HepG2 (cell line): ENCODE measurements around the gene EIF5. TPM values are rescaled to one million over a fixed set of nuclear protein-coding genes. Genes with fewer than 3 reads are reported as not detected.

Experiments used
- ATAC-seq: fragments of 200-7000 bp; cut with Tn5 transposase; 3 replicates; pipeline ENCODE4 v1.9.1; 2020; ENCODE audit warnings: mild to moderate bottlenecking, moderate library complexity
- BruUV-seq: library from RNA; stranded (reverse); fragments of 400-500 nt; replicated peaks from 2 replicates; lab custom pipeline; 2021; lab: Mats Ljungman, UMichigan
- CTCF ChIA-PET: fragments of 300-600 bp; formaldehyde crosslinking; extraction: SDS; loops from one replicate; lab custom pipeline; 2021; ENCODE audit warnings: low total read pairs, inconsistent platforms, low intra/inter-chr PET ratio; lab: Yijun Ruan, JAX
- POLR2A ChIA-PET: fragments of 350-600 bp; sonication (Branson Sonifier 250); formaldehyde crosslinking; loops from one replicate; lab custom pipeline; 2020; ENCODE audit warnings: antibody characterized with exemption, inconsistent platforms; lab: Yijun Ruan, JAX
- DNase-seq: peaks from one replicate; pipeline ENCODE4 v3.0.0-alpha.2; 2015; ENCODE audit warnings: low spot score
- FAIRE-seq: peaks from 3 replicates; lab custom pipeline; 2011; peaks lifted over from hg19 to GRCh38; lab: Jason Lieb, UNC
- H2AFZ ChIP-seq: one replicate; pipeline ENCODE4 v1.6.1; 2011; ENCODE audit warnings: low read length, inconsistent platforms
- H3K27ac ChIP-seq: fragments of 300-600 bp; 3 replicates; pipeline ENCODE4 v1.8.0; 2011; ENCODE audit warnings: mixed run types, mild to moderate bottlenecking, mixed read lengths, low read length, inconsistent platforms; ENCODE audit not compliant: insufficient read depth; ENCODE audit errors: extremely low read length
- H3K27me3 ChIP-seq, 2 experiments: fragments of 200-600 bp in 1 of 2; 2 replicates in 1 of 2; 3 replicates in 1 of 2; pipeline versions ENCODE4 v1.6.0 to v1.8.0; 2011; ENCODE audit warnings: low read length in 2 of 2, mild to moderate bottlenecking in 2 of 2, moderate library complexity in 2 of 2, inconsistent platforms in 1 of 2; ENCODE audit not compliant: insufficient read depth in 2 of 2, control insufficient read depth in 1 of 2
- H3K36me3 ChIP-seq, 2 experiments: fragments of 200-600 bp in 1 of 2; replicated peaks in 1 of 2; 2 replicates in 1 of 2; 3 replicates in 1 of 2; pipeline versions ENCODE4 v1.5.1 to v1.8.0; 2011; ENCODE audit warnings: low read length in 2 of 2, inconsistent platforms in 1 of 2; ENCODE audit not compliant: insufficient read depth in 2 of 2, control insufficient read depth in 1 of 2
- H3K4me1 ChIP-seq: 2 replicates; pipeline ENCODE4 v1.5.1; 2012; ENCODE audit warnings: low read length, inconsistent platforms; ENCODE audit not compliant: insufficient read depth
- H3K4me2 ChIP-seq: 2 replicates; pipeline ENCODE4 v1.6.0; 2011; ENCODE audit warnings: low read depth, low read length, inconsistent platforms
- H3K4me3 ChIP-seq, 3 experiments: fragments of 200-600 bp in 1 of 3; sonication (generic), shearing (Covaris generic) in 1 of 3; replicated peaks in 1 of 3; 2 replicates each; pipeline ENCODE4 v1.5.1; 2011 to 2016; ENCODE audit warnings: low read length in 3 of 3, inconsistent platforms in 2 of 3, low read depth in 2 of 3, mild to moderate bottlenecking in 2 of 3, control low read depth in 1 of 3, mixed read lengths in 1 of 3; ENCODE audit not compliant: insufficient read depth in 1 of 3
- H3K79me2 ChIP-seq: one replicate; pipeline ENCODE4 v1.6.1; 2011; ENCODE audit warnings: low read length, inconsistent platforms; ENCODE audit not compliant: insufficient read depth
- H3K9ac ChIP-seq: 2 replicates; pipeline ENCODE4 v1.6.0; 2011; ENCODE audit warnings: mild to moderate bottlenecking, low read depth, low read length, inconsistent platforms; ENCODE audit not compliant: insufficient read depth
- H3K9me3 ChIP-seq: 2 replicates; pipeline ENCODE4 v1.5.1; 2012; ENCODE audit warnings: mild to moderate bottlenecking, low read length
- H4K20me1 ChIP-seq: 2 replicates; pipeline ENCODE4 v1.6.0; 2011; ENCODE audit warnings: inconsistent platforms, mild to moderate bottlenecking, low read length, moderate library complexity; ENCODE audit not compliant: insufficient read depth
- ATF3 ChIP-seq: sonication (generic); formaldehyde crosslinking; IDR thresholded peaks from 2 replicates; pipeline ENCODE4 v1.4.0; 2020; ENCODE audit warnings: missing genetic modification reagents
- HBP1 ChIP-seq: IDR thresholded peaks from 2 replicates; pipeline ENCODE4 v1.6.1; 2016; ENCODE audit warnings: low read depth, control low read depth
- JDP2 ChIP-seq: sonication (generic); formaldehyde crosslinking; IDR thresholded peaks from 2 replicates; pipeline ENCODE4 v1.8.1; 2022; ENCODE audit warnings: missing genetic modification reagents, borderline replicate concordance
- MLXIP ChIP-seq: sonication (generic); formaldehyde crosslinking; IDR thresholded peaks from 2 replicates; pipeline ENCODE4 v1.9.0; 2021; ENCODE audit warnings: missing genetic modification reagents, borderline replicate concordance
- MYNN ChIP-seq: sonication (generic); formaldehyde crosslinking; IDR thresholded peaks from 2 replicates; pipeline ENCODE4 v1.4.0; 2020; ENCODE audit warnings: mild to moderate bottlenecking, low read depth, missing genetic modification reagents
- TBP ChIP-seq: sonication (generic); formaldehyde crosslinking; IDR thresholded peaks from 2 replicates; pipeline ENCODE4 v1.5.0; 2020; ENCODE audit warnings: missing genetic modification reagents
- TIGD3 ChIP-seq: sonication (generic); formaldehyde crosslinking; IDR thresholded peaks from 2 replicates; pipeline ENCODE4 v1.5.1; 2020; ENCODE audit warnings: mild to moderate bottlenecking, missing genetic modification reagents, borderline replicate concordance
- WIZ ChIP-seq: sonication (generic); formaldehyde crosslinking; IDR thresholded peaks from 2 replicates; pipeline ENCODE4 v1.5.1; 2020; ENCODE audit warnings: mild to moderate bottlenecking, missing genetic modification reagents
- ZBTB38 ChIP-seq: sonication (generic); formaldehyde crosslinking; IDR thresholded peaks from 2 replicates; pipeline ENCODE4 v1.5.1; 2020; ENCODE audit warnings: mild to moderate bottlenecking, missing genetic modification reagents
- ZNF121 ChIP-seq: sonication (generic); formaldehyde crosslinking; IDR thresholded peaks from 2 replicates; pipeline ENCODE4 v1.5.0; 2020; ENCODE audit warnings: mild to moderate bottlenecking, missing genetic modification reagents
- ZNF224 ChIP-seq: sonication (generic); formaldehyde crosslinking; IDR thresholded peaks from 2 replicates; pipeline ENCODE4 v1.5.0; 2020; ENCODE audit warnings: mild to moderate bottlenecking, missing genetic modification reagents
- ZNF264 ChIP-seq: sonication (generic); formaldehyde crosslinking; IDR thresholded peaks from 2 replicates; pipeline ENCODE4 v1.4.0; 2020; ENCODE audit warnings: missing genetic modification reagents
- ZNF839 ChIP-seq: sonication (generic); formaldehyde crosslinking; IDR thresholded peaks from 2 replicates; pipeline ENCODE4 v1.4.0; 2020; ENCODE audit warnings: missing genetic modification reagents, mild to moderate bottlenecking, borderline replicate concordance
- WGBS: methylation state at CpG from one replicate; pipeline ENCODE4 v1.1.6; 2017; ENCODE audit warnings: low lambda C conversion rate; 5-methylcytosine and 5-hydroxymethylcytosine counted together
- in situ Hi-C: cut with HindIII; loops from 2 replicates; pipeline ENCODE4 v1.10.0; 2017; ENCODE audit warnings: low pct_unique_long_range_greater_than_20kb; ENCODE audit not compliant: extremely low pct_ligation_motif_present
- intact Hi-C: fragments of 100-400 bp; cut with micrococcal nuclease; formaldehyde crosslinking; loops from one replicate; pipeline ENCODE4 v1.10.0; 2022; ENCODE audit not compliant: unreplicated experiment
- polyA plus RNA-seq, 8 experiments: library from polyadenylated mRNA; depleted of rRNA in 3 of 8; stranded (reverse) in 7 of 8; unstranded in 1 of 8; fragments of >200 nt; fragmentation: Illumina TruSeq in 4 of 8; extraction: Trizol in 4 of 8; gene quantifications; 2 replicates each; pipeline versions ENCODE4 v1.2.1 to v1.2.3, GENCODE V29; 2011 to 2016; ENCODE audit warnings: low read depth in 4 of 8, missing spikeins in 1 of 8, mixed read lengths in 1 of 8; ENCODE audit not compliant: insufficient read depth in 1 of 8
- total RNA-seq, 5 experiments: library from RNA; depleted of rRNA; stranded (reverse); fragments of >200 nt; fragmentation: Illumina TruSeq; extraction: Trizol; gene quantifications; 2 replicates each; pipeline ENCODE4 v1.2.3, GENCODE V29; 2016; ENCODE audit warnings: low read depth in 1 of 5

The EIF5 gene
- total and polyA plus RNA-seq, 2 of the 13 experiments (the other 11 are each of a cell fraction or from before 2014, with no cell fraction given) = 189 to 281 TPM

- DNase-seq (no peak), FAIRE-seq (no peak)
- no peak overlapping the region for H3K9ac ChIP-seq
- in situ Hi-C loops (no loop called here), intact Hi-C loops (no loop called here)
- WGBS = 81% methylated on average over 5 of the region's 5 CpGs
- H3K4me3 ChIP-seq = no peak overlapping the region
- CTCF ChIA-PET = no interaction called here
- peaks cover 89% of the 10 kb centered on the region for H3K79me2 ChIP-seq
- peaks cover 0 to 4% of the 10 kb centered on the region in 2 experiments; a peak in 1 of 5 replicates for H3K36me3 ChIP-seq
- POLR2A ChIA-PET = interaction anchor here (3.0 kb wide), 1 partner anchor 14 kb away, joined by 14 read pairs; no protein-coding TSS in a partner anchor
- no peaks in the 10 kb centered on the region for H3K9me3 ChIP-seq
- H3K4me1 ChIP-seq = peaks cover 63% of the 10 kb centered on the region
- H2AFZ ChIP-seq = no peak overlapping the region
- no peak for TF ChIP-seq HBP1
- TF ChIP-seq TBP (CRISPR knock-in tag) = no peak
- TF ChIP-seq TIGD3 = no peak
- no peak for TF ChIP-seq ZNF121 (CRISPR knock-in tag)
- TF ChIP-seq MLXIP (CRISPR knock-in tag) = no peak
- no peak for TF ChIP-seq JDP2 (CRISPR knock-in tag)
- no peak for TF ChIP-seq WIZ (CRISPR knock-in tag)
- TF ChIP-seq ZNF839 (CRISPR knock-in tag) = no peak
- no peak for TF ChIP-seq ZNF264 (CRISPR knock-in tag)
- TF ChIP-seq ZNF224 (CRISPR knock-in tag) = no peak
- TF ChIP-seq ZBTB38 (CRISPR knock-in tag) = no peak
- no peak for TF ChIP-seq ATF3 (CRISPR knock-in tag)
- no peak for TF ChIP-seq MYNN (CRISPR knock-in tag)
- TF ChIP-seq, all 625 proteins: peak for 0
- Histone ChIP-seq H3K4me2 (no peak overlapping the region), H3K27ac (no peak overlapping the region), H3K27me3 (no peaks in the 10 kb centered on the region), H4K20me1 (peaks cover 65% of the 10 kb centered on the region)
- no peak for ATAC-seq
- BruUV-seq = no TSS peak
Observed at GRCh38 chr14:103392106-103392505, 58.1 kb downstream of the EIF5 start.
